ENCODE results near the gene APRT.

The APRT gene

GRCh38 chr16:88821168-88821850, 9.6 kb upstream of the APRT start:
- no peak for DNase-seq

- no peak for DNase-seq
Observed at GRCh38 chr16:88820385-88821025, 8.8 kb upstream of the APRT start.

GRCh38 chr16:88819126-88819525, 7.4 kb upstream of the APRT start:
- DNase-seq: no peak

GRCh38 chr16:88818575-88818874, 6.8 kb upstream of the APRT start:
- DNase-seq: no peak

- DNase-seq: no peak
Observed at GRCh38 chr16:88817785-88818574, 6.3 kb upstream of the APRT start.

- no peak for DNase-seq
Observed at GRCh38 chr16:88816736-88817535, 5.2 kb upstream of the APRT start.

- DNase-seq: peak; percentile 65
Observed at GRCh38 chr16:88815901-88816589, 4.3 kb upstream of the APRT start.

- no peak for DNase-seq
Observed at GRCh38 chr16:88815227-88815626, 3.5 kb upstream of the APRT start.

GRCh38 chr16:88814144-88814502, 2.4 kb upstream of the APRT start:
- DNase-seq: no peak

- no peak for DNase-seq
Observed at GRCh38 chr16:88813269-88814143, 1.8 kb upstream of the APRT start.

- peak; percentile 90 for DNase-seq
Observed at GRCh38 chr16:88812513-88813268, 963 bp upstream of the APRT start.

- DNase-seq: peak; percentile 81
Observed at GRCh38 chr16:88810912-88811768, 588 bp downstream of the APRT start.

GRCh38 chr16:88810166-88810911, 1.4 kb downstream of the APRT start:
- peak; percentile 62 for DNase-seq

- DNase-seq: no peak
Observed at GRCh38 chr16:88809676-88810165, 2.0 kb downstream of the APRT start.

GRCh38 chr16:88809068-88809675, 2.6 kb downstream of the APRT start:
- peak; percentile 26 for DNase-seq

- DNase-seq: no peak
Observed at GRCh38 chr16:88807626-88808453, 3.9 kb downstream of the APRT start.

GRCh38 chr16:88807142-88807625, 4.5 kb downstream of the APRT start:
- no peak for DNase-seq
